Measurements from ENCODE around the gene ZBTB45. TPM values are rescaled to one million over a fixed set of nuclear protein-coding genes. Genes with fewer than 3 reads are reported as not detected.

The ZBTB45 gene
- total and polyA plus RNA-seq, 9 of the 15 experiments (the other 6 are each of a cell fraction or from before 2014, with no cell fraction given), result 0.08 to 16.1 (median 1.8) TPM

- TF ChIP-seq ZNF449 (CRISPR knock-in tag; IDR thresholded peaks at IDR 0.05) (no peak), PATZ1 (CRISPR knock-in tag; IDR thresholded peaks at IDR 0.05; ENCODE audit: borderline replicate concordance) (no peak), RBFOX2 (IDR thresholded peaks at IDR 0.05; ENCODE audit: low read depth, low read length) (peak; percentile 55; the same call in 1 of the 2 replicates), HIVEP1 (CRISPR knock-in tag; IDR thresholded peaks at IDR 0.05) (no peak), FOXK2 (conservative IDR thresholded peaks at IDR 0.05 in 1 of 2, IDR thresholded peaks at IDR 0.05 in 1 of 2; ENCODE audit: low read depth in 2 of 2) (no peak), ZNF384 (IDR thresholded peaks at IDR 0.05; ENCODE audit: low read depth, low read length) (no peak), ZNF280A (IDR thresholded peaks at IDR 0.05; ENCODE audit: low read depth, partially characterized antibody) (no peak), NR0B1 (IDR thresholded peaks at IDR 0.05; ENCODE audit: partially characterized antibody) (no peak), MEIS2 (IDR thresholded peaks at IDR 0.05; ENCODE audit: partially characterized antibody) (peak; percentile 15), ELF4 (CRISPR knock-in tag; IDR thresholded peaks at IDR 0.05) (no peak), DIDO1 (tag; IDR thresholded peaks at IDR 0.05; ENCODE audit: low read depth) (no peak), RFX5 (IDR thresholded peaks at IDR 0.05; ENCODE audit: low read depth, low read length) (no peak), ZBTB49 (CRISPR knock-in tag; IDR thresholded peaks at IDR 0.05; ENCODE audit: borderline replicate concordance) (no peak), FIP1L1 (IDR thresholded peaks at IDR 0.05; ENCODE audit: low read depth, low read length, poor library complexity, severe bottlenecking) (no peak), ZBTB33 (CRISPR knock-in tag; IDR thresholded peaks at IDR 0.05) (peak; percentile 86)
Observed at GRCh38 chr19:58555920-58556621, 36.5 kb upstream of the ZBTB45 start (continued).

Data from K562 (cell line).